ENCODE data around the gene DPM3.
"Not testable (repeated sequence)": the region's sequence is repeated elsewhere in the genome, so short reads cannot be mapped to it uniquely, and the experiment has no call there.

DPM3 gene

GRCh38 chr1:155174324-155175280, 34.3 kb upstream of the DPM3 start:
- no peak for DNase-seq

GRCh38 chr1:155173478-155174323, 33.4 kb upstream of the DPM3 start, which contains the start of gene TRIM46:
Gene TRIM46 (plus strand): TSS chr1:155173849. CDS start chr1:155173967, 118 bp downstream.
- DNase-seq, result peak; percentile 45

DNA sequence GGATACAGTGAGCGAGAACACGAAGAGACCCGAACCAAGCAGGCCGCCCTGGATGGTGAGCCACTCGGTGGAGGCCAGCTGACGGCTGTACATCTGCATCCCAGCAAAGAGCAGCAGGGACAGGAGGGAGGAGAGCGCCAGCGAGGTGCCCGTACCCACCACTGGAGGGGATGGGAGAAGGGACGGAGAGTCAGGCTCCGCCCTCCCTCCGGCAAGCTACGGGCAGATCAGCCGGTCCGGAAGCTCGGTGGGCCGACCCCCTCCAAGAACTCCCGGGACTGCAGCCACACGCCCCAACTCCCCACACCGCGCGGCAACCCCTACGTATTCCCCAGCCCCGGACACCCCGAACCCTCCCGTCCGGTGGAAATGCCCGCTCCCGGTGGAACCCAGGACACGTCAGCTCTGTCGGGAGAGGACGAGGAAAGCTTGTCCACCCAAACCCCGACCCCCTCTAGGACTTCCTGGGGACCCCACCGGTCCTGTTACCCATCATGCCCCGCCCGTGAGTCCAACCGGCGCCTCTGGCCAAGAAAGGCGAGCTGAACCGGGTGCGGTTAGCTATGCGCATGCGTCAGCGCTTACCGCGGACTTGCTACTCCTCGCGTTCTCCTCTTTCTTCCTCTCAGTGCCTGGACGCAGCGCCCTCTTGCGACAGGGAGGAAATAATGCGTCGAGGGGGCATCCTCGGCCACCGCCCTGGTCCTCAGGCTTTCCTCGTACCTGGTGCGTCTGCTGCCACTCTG, 32.6 kb upstream of the DPM3 start, which contains the start of gene KRTCAP2:
KRTCAP2 (minus strand) TSS at position 573 of the 746 bp plus-strand sequence; CDS start at position 493, 80 bp downstream.
- peak; percentile 97 for DNase-seq

- no peak for DNase-seq
Observed at GRCh38 chr1:155171836-155172731, 31.8 kb upstream of the DPM3 start.

DNA sequence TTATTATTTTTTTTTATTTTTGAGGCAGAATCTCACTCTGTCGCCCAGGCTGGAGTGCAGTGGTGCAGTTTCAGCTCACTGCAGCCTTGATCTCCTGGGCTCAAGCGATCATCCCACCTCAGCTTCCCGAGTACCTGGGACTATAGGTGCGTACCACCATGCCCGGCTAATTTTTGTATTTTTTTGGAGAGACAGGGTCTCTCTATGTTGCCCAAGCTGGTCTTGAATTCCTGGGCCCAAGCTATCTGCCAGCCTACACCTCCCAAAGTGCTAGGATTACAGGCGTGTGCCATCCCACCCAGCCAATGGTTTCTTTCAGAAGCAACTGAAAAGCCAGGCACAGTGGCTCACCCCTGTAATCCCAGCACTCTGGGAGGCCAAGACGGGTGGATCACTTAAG, 30.5 kb upstream of the DPM3 start:
- DNase-seq, result no peak

DNA sequence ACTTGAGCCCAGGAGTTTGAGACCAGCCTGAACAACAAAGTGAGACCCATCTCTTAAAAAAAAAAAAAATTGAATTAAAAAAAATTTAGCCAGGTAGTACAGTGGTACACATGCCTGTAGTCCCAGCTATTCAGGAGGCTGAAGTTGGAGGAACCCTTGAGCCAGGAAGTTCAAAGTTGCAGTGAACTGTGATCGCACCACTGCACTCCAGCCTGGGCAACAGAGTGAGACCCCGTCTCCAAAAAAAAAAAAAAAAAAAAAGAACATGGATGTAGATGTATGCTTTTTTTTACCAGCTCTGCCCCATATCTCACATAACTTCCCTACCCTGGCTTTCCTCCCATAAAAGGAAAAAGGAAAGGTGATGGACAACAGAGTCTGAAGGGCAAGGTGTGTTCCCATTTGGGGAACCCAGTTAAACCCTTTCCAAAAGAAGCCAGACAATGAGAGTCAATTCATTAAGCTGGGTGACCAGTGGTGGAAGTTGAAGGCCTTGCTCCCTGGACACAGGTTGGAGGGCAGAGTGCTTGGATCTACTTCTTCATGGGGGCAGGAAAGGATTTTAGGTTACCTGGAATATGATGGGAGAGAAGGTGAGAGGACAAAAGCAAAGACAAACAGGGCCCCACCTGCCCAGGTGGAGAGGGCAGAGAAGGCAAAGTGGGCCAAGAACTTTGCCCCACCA, 29.9 kb upstream of the DPM3 start:
- no peak for DNase-seq

GRCh38 chr1:155169541-155169940, 29.2 kb upstream of the DPM3 start:
- DNase-seq, result no peak

DNA sequence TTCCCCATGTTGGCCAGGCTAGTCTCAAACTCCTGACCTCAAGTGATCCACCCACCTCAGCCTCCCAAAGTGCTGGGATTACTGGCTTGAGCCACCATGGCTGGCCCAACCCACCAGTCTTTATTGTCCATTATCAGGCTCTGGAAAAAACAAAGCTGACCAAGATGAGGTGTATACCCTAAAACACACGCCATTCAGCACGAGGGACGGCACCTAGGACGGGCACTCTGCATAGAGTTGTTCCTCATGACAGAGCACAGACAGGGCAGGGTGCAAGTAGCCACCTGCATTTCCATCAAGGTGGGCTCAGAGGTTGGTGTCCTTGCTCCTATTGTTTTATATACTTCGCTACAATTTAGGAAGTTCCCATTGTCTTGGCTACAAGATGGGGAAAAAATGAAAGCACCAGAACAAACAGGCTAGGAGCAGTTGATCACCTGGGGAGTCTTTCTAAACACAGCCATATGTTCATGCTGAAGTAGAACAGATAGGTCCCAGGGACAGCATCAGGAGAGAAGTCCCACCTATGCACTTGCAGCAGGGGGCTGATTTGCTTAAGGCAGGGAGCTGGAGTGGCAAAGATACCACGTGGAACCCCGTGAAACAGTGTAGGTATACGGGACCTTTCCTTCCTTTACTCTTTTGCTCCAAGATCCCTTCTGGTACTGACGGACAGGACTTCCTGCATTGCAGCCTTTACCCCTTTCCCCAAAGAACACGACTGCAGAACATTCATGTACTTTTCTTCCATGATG, 28.3 kb upstream of the DPM3 start:
- DNase-seq, result no peak

GRCh38 chr1:155168105-155168445, 27.7 kb upstream of the DPM3 start:
- not testable (repeated sequence) for DNase-seq

DNA sequence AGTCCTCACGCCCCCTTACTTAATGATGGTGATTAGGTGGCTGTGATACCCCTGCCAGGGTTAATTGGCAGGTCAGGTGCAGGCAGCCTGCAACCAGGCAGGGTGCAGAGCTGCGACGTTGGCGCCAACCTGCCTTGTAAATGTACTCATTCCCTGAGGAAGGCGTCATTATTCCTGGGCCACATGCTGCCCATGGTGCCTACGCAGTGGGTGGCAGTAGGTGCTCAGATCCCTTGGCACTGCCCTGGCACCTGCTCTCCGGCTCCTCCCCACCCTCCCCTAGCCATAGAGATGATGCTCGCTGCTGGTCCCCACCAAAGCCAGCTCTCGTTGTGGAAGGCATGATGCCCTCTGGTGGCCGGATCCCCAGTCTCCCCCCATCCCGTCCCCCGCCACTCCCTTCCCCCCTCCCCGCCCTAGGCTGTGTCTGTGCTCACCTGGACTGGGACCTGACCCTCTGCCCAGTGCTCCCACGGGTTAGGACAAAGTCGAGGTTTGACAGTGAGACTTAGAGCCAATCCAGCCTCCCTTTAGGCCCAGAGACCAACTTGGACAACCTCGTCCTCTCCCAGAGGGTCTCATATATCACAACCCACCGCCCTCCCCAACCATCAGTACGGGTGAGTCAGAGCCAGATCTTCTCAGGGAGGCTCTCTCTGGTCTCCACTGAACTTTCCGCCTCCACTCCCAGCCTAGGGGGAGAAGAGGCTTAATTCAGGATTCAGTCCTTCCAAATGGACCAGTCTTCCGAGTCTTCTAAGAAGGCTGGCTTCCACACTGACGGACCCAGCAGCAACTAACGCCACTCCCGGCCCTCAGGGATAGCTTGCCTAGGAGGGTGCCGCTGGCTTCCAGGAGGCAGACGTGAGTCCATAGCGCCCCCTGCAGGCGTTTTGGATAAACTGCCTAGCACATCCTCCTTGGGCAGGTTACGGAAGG, 27.1 kb upstream of the DPM3 start:
- peak; percentile 92 for DNase-seq

- peak; percentile 62 for DNase-seq
Observed at GRCh38 chr1:155166471-155167165, 26.3 kb upstream of the DPM3 start.

GRCh38 chr1:155166051-155166470, 25.7 kb upstream of the DPM3 start:
- DNase-seq, result no peak

DNA sequence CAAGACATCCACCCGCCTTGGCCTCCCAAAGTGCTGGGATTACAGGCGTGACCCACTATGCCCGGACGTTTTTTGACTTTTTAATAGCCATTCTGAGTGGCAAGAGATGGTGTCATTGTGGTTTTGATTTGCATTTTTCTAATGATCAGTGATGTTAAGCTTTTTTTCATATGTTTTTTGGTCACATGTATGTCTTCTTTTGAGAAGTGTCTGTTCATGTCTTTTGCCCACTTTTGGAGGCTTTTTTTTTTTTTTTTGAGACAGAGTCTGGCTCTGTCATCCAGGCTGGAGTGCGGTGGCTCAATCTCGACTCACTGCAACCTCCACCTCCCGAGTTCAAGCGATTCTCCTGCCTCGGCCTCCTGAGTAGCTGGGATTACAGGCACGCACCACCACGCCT, 24.3 kb upstream of the DPM3 start:
- DNase-seq, result not testable (repeated sequence)

GRCh38 chr1:155163785-155164184, 23.5 kb upstream of the DPM3 start:
- DNase-seq, result not testable (repeated sequence)

DNA sequence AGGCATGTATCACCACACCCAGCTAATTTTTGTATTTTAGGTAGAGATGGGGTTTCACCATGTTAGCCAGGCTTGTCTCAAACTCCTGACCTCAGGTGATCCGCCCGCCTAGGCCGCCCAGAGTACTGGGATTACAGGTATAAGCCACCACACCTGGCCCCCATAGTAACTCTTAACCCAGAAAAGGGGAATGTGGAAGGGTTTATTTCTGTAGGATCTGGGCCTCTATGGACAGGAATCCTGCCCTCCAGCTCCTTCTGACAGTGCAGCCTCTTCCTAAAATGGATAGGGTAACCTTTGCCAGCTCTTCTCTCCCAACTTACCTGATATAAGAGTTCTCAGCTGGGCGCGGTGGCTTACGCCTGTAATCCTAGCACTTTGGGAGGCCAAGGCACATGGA, 22.3 kb upstream of the DPM3 start:
- DNase-seq, result not testable (repeated sequence)

DNA sequence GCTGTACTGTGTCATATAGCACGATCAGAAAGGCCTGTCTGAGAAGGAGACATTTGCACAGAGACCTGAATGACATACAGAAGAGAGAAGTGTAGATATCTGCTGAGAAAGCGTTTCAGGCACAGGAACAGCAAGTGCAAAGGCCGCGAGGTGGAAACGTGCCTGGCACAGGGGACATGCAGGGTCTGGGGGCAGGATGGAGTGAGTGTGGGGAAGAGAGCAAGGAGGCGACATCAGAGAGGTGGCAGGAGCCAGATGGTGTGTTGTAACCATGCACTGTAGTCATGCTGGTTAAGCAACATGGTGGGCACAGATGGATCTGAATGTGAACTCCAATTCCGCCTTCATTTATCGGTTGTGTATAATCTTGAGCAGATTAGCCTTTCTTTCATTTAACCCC, 19.8 kb upstream of the DPM3 start:
- no peak for DNase-seq

DNA sequence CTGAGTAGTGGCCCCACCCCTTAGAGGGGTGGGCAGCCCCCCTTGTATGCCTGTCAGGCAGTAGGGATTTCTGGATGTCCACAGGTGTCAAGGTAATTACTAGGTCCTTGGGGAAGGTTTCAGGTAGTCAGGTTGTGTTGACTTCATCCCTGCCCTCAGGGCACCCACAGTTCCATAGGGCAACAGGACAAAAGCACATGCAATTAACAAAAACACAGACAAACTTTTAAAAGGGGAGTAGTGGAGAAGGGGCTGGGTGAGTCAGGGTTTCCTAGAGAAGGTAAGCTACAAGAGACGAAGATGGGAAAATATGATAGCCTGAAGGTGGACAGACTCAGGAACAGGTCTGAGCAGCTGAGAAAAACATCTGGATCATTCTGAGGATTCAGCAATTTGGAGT, 18.7 kb upstream of the DPM3 start:
- DNase-seq, result no peak

DNA sequence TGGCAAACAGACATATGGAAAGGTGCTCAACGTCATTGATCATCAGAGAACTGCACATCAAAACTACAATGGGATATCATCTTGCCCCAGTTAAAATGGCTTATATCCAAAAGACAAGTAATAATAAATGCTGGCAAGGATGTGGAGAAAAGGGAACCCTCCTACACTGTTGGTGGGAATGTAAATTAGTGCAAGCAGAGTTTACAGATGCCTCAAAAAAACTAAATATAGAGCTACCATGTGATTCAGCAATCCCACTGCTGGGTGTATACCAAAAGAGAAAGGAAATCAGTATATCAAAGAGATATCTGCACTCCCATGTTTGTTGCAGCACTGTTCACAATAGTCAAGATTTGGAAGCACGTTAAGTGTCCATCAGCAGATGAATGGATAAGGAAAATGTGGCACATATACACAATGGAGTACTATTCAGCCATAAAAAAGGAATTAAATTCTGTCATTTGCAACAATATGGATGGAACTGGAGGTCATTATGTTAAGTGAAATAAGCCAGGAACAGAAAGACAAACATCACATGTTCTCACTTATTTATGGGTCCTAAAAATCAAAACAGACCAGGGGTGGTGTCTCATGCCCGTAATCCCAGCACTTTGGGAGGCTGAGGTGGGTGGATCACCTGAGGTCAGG, 15.8 kb upstream of the DPM3 start:
- DNase-seq, result not testable (repeated sequence)

Data from DMS153 (cell line).